Measurements from ENCODE around the gene SPR.

DNA sequence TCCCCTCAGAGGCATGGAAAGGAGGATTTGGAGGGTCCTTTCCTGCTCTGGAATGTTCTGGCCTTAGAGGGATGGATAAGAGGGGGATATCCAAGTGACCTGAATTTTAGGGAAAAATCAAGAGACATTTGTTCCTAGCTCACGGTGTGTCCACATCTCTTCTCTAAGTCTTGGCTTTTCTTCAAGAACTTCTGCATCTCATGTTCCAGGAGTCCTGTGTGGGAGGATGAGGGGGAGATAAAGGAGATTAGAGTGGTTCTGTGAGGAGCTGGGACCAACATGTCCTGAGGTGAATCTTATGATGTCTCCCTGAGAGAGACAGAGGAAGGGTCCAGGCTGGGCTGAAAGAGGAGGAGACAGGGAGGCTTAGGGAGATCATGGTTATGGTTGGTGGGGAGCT lies 41.8 kb downstream of the SPR start:
- TF ChIP-seq CTCF (IDR thresholded peaks at IDR 0.05) (no peak), POLR2A (IDR thresholded peaks at IDR 0.05) (no peak)

All from heart left ventricle (tissue), 13 donors.